ENCODE data around the gene NME9.

DNA sequence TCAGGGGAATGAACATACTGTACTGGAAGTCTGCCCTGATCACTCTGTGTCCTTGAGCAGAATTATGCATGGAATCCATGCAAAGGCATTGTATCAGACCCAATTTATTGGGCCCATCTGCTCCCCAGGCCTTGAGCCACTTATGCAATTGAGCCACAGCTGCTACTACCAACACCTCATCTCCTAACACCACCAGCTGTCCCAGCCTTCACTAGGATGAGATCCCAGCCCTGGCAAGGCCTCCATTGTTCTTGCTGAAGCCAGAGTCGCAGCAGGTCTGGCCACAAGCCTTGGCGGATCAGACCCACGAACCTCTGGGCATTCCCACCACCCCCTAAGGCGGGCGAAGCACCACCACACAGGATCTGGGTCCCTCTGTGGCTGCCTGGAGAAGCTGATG lies 9.2 kb upstream of the NME9 start:
- TF ChIP-seq, protein P1, sequence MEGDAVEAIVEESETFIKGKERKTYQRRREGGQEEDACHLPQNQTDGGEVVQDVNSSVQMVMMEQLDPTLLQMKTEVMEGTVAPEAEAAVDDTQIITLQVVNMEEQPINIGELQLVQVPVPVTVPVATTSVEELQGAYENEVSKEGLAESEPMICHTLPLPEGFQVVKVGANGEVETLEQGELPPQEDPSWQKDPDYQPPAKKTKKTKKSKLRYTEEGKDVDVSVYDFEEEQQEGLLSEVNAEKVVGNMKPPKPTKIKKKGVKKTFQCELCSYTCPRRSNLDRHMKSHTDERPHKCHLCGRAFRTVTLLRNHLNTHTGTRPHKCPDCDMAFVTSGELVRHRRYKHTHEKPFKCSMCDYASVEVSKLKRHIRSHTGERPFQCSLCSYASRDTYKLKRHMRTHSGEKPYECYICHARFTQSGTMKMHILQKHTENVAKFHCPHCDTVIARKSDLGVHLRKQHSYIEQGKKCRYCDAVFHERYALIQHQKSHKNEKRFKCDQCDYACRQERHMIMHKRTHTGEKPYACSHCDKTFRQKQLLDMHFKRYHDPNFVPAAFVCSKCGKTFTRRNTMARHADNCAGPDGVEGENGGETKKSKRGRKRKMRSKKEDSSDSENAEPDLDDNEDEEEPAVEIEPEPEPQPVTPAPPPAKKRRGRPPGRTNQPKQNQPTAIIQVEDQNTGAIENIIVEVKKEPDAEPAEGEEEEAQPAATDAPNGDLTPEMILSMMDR (IDR thresholded peaks at IDR 0.05) = no peak
- no peak for TF ChIP-seq POLR2AphosphoS5 (IDR thresholded peaks at IDR 0.05)
- TF ChIP-seq EP300 (IDR thresholded peaks at IDR 0.05) = no peak
- no peak for TF ChIP-seq POLR2A (IDR thresholded peaks at IDR 0.05)

All from sigmoid colon (tissue), 4 donors.